Natural killer cell (primary cell): ENCODE data around the gene LHX6. TPM values are rescaled to one million over a fixed set of nuclear protein-coding genes. Genes with fewer than 3 reads are reported as not detected.

Experiments
- ATAC-seq, 3 donors: fragments of 150-1000 bp in 2 of 3; fragments of 200-7000 bp in 1 of 3; cut with Tn5 transposase; 1 replicate in 1 of 3; 2 replicates in 2 of 3; pipeline ENCODE4 v1.10.0; 2021; ENCODE audit warnings: mild to moderate bottlenecking in 2 of 3, moderate library complexity in 2 of 3
- DNase-seq, 2 donors: peaks; one replicate each; pipeline versions ENCODE4 v3.0.0 to v3.0.0-alpha.2; 2013 to 2021; ENCODE audit warnings: mixed read lengths in 1 of 2
- H3K27ac ChIP-seq: one replicate; pipeline ENCODE4 v1.5.1; 2013; ENCODE audit warnings: mild to moderate bottlenecking, low read length
- H3K27me3 ChIP-seq: one replicate; pipeline ENCODE4 v1.6.1; 2013; ENCODE audit warnings: low read length; ENCODE audit not compliant: control insufficient read depth, insufficient read depth
- H3K36me3 ChIP-seq: one replicate; pipeline ENCODE4 v1.6.1; 2013; ENCODE audit warnings: low read length; ENCODE audit not compliant: control insufficient read depth, insufficient read depth
- H3K4me1 ChIP-seq: one replicate; pipeline ENCODE4 v1.6.1; 2013; ENCODE audit warnings: low read length; ENCODE audit not compliant: control insufficient read depth, insufficient read depth
- H3K4me3 ChIP-seq: one replicate; pipeline ENCODE4 v1.5.1; 2013; ENCODE audit warnings: low read length
- H3K9me3 ChIP-seq: one replicate; pipeline ENCODE4 v1.6.1; 2013; ENCODE audit warnings: low read length; ENCODE audit not compliant: control insufficient read depth, insufficient read depth
- H3K27ac Mint-ChIP-seq, 2 donors: one replicate each; pipeline ENCODE4 v1.8.0; 2022; ENCODE audit warnings: mild to moderate bottlenecking in 2 of 2, mixed read lengths in 2 of 2, moderate library complexity in 1 of 2
- H3K27me3 Mint-ChIP-seq, 2 donors: one replicate each; pipeline ENCODE4 v1.8.0; 2022; ENCODE audit warnings: low read depth in 2 of 2, mixed read lengths in 2 of 2
- H3K36me3 Mint-ChIP-seq: one replicate; pipeline ENCODE4 v1.8.0; 2022; ENCODE audit warnings: mixed read lengths
- H3K4me1 Mint-ChIP-seq, 2 donors: one replicate each; pipeline ENCODE4 v1.8.0; 2022; ENCODE audit warnings: mixed read lengths in 2 of 2
- H3K4me3 Mint-ChIP-seq: one replicate; pipeline ENCODE4 v1.8.0; 2022; ENCODE audit warnings: mild to moderate bottlenecking, moderate library complexity, mixed read lengths
- H3K9me3 Mint-ChIP-seq, 2 donors: one replicate each; pipeline ENCODE4 v1.8.0; 2022; ENCODE audit warnings: mixed read lengths in 2 of 2
- WGBS: methylation state at CpG from one replicate; pipeline ENCODE4 v1.1.7; 2013; ENCODE audit warnings: missing lambda C conversion rate; ENCODE audit not compliant: insufficient coverage; 5-methylcytosine and 5-hydroxymethylcytosine counted together
- intact Hi-C: fragments of 100-400 bp; cut with micrococcal nuclease; formaldehyde crosslinking; loops from one replicate; pipeline ENCODE4 v1.14.2; 2022
- total RNA-seq, 4 donors: library from RNA; stranded (reverse); fragments of 120-200 nt in 1 of 4; gene quantifications; one replicate each; pipeline versions ENCODE4 v1.2.3 to v1.2.4, GENCODE V29; 2013 to 2022
- TF ChIP-seq, protein P1 (sequence below): fragments of 200-600 bp; IDR thresholded peaks from one replicate; pipeline ENCODE4 v1.8.0; 2022; ENCODE audit warnings: antibody characterized with exemption

LHX6 gene
- total RNA-seq, 3 donors from 2014 or later (not counting 1 experiment from before 2014, with no cell fraction given) = not detected

DNA sequence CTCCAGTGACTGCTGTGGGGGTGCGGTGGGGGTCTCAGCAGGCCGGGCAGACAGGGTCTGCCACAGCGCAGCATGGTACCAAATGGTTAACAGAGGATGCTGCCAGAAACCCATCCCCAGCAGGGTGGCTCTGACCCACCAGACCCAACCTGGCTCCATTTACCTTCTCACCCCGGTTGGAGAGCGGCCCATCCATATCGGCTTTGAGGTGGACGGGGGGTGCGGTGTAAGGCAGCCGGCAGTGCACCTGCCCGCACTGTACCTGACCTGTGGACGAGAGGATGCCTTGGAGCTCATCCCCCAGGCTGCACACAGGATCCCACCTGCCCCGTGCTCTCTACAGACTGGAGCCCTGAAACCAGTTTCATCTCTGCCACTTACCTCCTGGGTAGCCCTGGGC lies 19.3 kb downstream of the LHX6 start:
- no peak overlapping the region for H3K4me3 Mint-ChIP-seq
- Histone ChIP-seq H3K27me3 (peaks cover 21% of the 10 kb centered on the region), H3K36me3 (no peaks in the 10 kb centered on the region), H3K27ac (no peak overlapping the region), H3K4me1 (peaks cover 10% of the 10 kb centered on the region), H3K4me3 (no peak overlapping the region), H3K9me3 (no peaks in the 10 kb centered on the region)
- no peaks in the 10 kb centered on the region for H3K9me3 Mint-ChIP-seq
- ATAC-seq = no peak
- intact Hi-C loops = no loop called here
- H3K27me3 Mint-ChIP-seq = peaks cover 16 to 19% of the 10 kb centered on the region in 2 donors
- H3K27ac Mint-ChIP-seq = no peak overlapping the region
- TF ChIP-seq, protein P1, sequence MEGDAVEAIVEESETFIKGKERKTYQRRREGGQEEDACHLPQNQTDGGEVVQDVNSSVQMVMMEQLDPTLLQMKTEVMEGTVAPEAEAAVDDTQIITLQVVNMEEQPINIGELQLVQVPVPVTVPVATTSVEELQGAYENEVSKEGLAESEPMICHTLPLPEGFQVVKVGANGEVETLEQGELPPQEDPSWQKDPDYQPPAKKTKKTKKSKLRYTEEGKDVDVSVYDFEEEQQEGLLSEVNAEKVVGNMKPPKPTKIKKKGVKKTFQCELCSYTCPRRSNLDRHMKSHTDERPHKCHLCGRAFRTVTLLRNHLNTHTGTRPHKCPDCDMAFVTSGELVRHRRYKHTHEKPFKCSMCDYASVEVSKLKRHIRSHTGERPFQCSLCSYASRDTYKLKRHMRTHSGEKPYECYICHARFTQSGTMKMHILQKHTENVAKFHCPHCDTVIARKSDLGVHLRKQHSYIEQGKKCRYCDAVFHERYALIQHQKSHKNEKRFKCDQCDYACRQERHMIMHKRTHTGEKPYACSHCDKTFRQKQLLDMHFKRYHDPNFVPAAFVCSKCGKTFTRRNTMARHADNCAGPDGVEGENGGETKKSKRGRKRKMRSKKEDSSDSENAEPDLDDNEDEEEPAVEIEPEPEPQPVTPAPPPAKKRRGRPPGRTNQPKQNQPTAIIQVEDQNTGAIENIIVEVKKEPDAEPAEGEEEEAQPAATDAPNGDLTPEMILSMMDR = no peak
- WGBS = 92% methylated on average over 12 of the region's 12 CpGs
- peaks cover 2 to 11% of the 10 kb centered on the region in 2 donors for H3K4me1 Mint-ChIP-seq
- H3K36me3 Mint-ChIP-seq = no peaks in the 10 kb centered on the region
- DNase-seq = no peak

DNA sequence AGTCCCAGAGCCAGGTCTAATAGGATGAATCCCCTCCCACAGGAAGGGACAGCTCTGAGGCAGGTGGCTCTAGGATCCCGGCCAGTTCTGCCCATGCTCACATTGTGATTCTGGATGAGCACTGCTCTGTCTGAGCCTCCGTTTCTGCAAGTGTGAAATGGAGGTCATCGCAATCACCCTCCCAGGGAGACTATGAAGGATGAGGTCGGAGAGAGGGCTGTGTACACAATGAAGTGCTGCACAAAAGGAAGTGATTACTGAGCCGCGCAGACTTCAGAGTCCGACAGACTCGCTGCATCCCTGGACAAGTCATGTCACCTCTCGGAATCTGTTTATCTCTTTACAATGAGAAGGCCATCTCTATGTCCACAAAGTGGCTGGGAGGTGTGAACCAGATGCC lies 21.7 kb downstream of the LHX6 start:
- Histone ChIP-seq H3K27ac (no peak overlapping the region), H3K4me3 (no peak overlapping the region), H3K36me3 (no peaks in the 10 kb centered on the region), H3K27me3 (peaks cover 4% of the 10 kb centered on the region), H3K4me1 (no peaks in the 10 kb centered on the region), H3K9me3 (no peaks in the 10 kb centered on the region)
- intact Hi-C loops = no loop called here
- Mint-ChIP-seq H3K27ac (no peak overlapping the region), H3K27me3 (peaks cover 0 to 5% of the 10 kb centered on the region in 2 donors), H3K36me3 (no peaks in the 10 kb centered on the region), H3K4me1 (no peaks in the 10 kb centered on the region), H3K4me3 (no peak overlapping the region), H3K9me3 (no peaks in the 10 kb centered on the region)
- TF ChIP-seq, protein P1 = no peak
- ATAC-seq (no peak), DNase-seq (no peak)
- WGBS = 94% methylated on average over 9 of the region's 9 CpGs

DNA sequence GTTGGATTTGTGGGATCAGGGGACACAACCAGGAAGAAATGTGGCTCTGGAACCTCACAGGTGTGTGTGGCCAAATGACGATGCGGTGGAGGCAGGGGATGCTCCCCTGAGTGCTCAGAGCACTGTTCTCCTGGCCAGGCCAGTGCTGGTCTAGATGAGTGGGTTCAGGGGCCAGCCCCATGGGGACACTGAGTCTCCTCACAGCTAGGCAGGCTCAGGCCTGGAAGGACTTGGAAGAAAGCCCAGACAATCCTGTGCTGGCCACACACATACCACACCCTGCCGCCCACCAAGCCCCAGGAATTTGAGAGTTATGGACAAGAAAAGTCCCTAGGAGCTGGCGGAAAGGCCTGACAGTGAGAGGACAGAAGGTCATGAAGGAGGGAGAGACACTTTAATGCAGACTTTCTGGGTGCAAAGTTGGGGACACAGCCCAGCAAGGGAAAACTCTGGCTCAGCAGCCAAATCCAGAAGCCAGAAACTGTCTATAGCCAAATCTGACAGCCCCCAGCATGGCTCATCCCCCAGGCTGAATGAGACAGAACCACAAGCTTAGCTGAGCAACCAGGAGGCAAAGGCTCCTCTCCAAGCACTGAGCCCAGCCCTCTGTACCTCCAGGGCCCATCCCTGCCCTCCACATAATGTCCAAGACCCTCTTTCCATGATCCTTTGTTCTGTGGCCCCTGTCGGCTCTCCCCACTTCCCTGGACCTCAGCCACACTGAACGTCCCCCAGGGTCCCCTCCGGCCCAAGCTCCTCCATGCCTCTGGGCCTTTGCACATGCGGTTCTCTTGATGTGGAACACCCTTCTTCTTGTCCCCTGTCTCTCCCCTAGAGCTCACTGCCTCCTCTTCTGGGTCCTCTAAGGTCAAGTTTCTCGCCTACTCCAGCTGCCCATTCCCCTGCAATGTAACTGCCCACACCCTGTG lies 22.4 kb downstream of the LHX6 start:
- no peaks in the 10 kb centered on the region for H3K9me3 ChIP-seq
- WGBS = 87% methylated on average over 9 of the region's 9 CpGs
- ATAC-seq (no peak), DNase-seq (no peak)
- no peak overlapping the region for H3K4me3 ChIP-seq
- TF ChIP-seq, protein P1 = no peak
- Mint-ChIP-seq H3K36me3 (no peaks in the 10 kb centered on the region), H3K9me3 (no peaks in the 10 kb centered on the region), H3K4me1 (no peaks in the 10 kb centered on the region), H3K27ac (no peak overlapping the region), H3K4me3 (no peak overlapping the region), H3K27me3 (peaks cover 0 to under 1% of the 10 kb centered on the region in 2 donors)
- intact Hi-C loops = no loop called here
- no peaks in the 10 kb centered on the region for H3K4me1 ChIP-seq
- H3K27ac ChIP-seq = no peak overlapping the region
- no peaks in the 10 kb centered on the region for H3K27me3 ChIP-seq
- H3K36me3 ChIP-seq = no peaks in the 10 kb centered on the region
